Measurements from ENCODE around the gene FN3KRP.
A peak's percentile ranks its signal among the peaks of the same experiment; 100 is the strongest.

FN3KRP gene

DNA sequence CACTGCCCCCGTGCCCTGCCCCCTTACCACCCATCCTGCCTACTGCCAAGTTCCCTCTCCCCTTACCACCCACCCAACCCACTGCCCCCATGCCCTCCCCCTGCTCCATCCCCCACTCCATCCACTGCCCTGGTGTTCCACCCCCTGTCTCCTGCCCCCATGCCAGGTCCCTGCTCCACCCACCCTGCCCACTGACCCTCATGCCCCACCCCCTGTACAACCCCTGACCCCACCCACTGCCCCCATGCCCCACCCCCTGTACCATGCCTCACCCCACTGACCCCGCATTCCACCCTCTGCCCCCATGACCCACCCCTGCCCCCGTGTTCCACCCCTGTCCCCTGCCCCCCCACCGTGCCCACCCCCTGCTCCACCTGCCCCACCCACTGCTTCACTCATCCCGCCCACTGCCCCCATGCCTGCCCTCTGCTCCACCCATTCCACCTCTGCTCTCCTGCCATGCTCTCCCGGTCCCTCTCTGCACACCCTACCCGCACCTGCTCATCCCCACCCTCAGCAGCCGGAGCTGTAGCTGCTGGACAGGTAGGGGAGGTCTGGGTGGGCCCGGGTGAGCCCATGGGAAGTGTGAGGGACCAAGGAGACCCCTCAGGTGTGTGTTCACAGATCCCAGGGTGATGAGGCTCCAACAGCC, 7.4 kb upstream of the FN3KRP start:
- no peak for DNase-seq

DNA sequence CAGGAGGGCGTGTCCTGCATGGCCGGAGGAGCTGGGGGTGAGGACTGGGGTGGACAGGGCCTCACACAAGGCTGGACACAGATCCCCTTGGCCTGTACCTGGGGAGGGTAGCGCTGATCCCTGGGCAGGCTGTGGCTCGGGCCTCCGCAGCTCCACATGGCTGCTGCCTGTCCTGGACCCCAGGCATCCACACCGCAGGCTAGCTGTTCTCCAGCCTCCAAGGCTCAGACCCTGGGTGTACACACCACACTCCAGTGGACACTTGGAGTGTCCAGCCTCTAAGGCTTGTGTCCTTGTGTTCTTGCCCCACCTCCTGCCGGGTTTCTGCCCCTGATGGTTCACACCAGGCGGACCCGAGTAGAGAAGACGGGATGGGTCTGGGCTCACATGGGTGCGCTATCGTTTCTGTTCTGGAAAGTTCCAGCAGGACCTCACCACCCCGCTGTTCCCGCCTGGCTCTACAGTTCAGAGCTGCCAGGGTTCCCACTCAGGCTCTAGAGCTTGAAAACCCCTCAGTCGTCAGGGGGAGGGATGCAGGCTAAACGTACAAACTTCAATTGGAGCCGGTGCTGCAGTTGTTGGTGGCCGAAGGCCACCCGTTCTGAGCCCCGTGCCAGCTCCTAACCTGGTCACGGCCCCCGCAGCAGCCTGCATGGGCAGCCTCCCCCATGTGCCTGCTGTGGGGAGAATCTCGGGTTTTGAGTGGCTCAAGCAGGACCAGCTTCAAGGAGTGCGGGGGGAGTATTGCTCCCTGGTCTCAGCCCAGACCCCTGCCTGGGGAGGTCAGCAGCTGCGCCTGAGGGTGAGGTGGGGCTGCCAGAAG, 6.6 kb upstream of the FN3KRP start:
- DNase-seq: no peak

GRCh38 chr17:82710499-82711232, 5.8 kb upstream of the FN3KRP start:
- DNase-seq: no peak

- no peak for DNase-seq
Observed at GRCh38 chr17:82713071-82713723, 3.3 kb upstream of the FN3KRP start.

DNA sequence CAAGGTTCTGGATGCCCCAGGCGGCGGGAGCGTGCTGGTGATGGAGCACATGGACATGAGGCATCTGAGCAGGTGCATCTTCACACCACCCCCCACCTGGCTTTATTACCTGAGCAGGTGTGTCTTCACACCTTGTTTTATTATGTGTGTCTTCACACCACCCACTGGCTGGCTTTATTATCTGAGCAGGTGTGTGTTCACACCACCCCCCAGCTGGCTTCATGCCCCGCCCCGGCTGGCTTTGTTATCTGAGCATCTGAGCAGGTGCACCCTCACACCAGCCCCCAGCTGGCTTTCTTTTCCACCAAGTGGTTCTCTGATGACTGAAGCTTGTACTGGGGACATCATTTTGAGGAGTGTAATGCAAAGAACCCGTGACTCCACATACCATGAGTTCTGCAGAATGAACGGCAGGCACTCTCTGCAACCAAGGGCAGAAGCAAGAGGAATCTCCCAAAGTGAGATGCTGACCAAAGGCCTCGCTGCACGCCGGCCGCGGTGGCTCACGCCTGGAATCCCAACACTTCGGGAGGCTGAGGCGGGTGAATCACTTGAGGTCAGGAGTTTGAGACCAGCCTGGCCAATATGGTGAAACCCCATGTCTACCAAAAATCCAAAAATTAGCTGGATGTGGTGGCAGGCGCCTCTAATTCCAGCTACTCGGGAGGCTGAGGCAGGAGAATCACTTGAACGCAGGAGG, 2.6 kb downstream of the FN3KRP start:
- no peak for DNase-seq

GRCh38 chr17:82720204-82720603, 3.7 kb downstream of the FN3KRP start:
- no peak for DNase-seq

GRCh38 chr17:82722341-82723013, 6.0 kb downstream of the FN3KRP start:
- no peak for DNase-seq

DNA sequence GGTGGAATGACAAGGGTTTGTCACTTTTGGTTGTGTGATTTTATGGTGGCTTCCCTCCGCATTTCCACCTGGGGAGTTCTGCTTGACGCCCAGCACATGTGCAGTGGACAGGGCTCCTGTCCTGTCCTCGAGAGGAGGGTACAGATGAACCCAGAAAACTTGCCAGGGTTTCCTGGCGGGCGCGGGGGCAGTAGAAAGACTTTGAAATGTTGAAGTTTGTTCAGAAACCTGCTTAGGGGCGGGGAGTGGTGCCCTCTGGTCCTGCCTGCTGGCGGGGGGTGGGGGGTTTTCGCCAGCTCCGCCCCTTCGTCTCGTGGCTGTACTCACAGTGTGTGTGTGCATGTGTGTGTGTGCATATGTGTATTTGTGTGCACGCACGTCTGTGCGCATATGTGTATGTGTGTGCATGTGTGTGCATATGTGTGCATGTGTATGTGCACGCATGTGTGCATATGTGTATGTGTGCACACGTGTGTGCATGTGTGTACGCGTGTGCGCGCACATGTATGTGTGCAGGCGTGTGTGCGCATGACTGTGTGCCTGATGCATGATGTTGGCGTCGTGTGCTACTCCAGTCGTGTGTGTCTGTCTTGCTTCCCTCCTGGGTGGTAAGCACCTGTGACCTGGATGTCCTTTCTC, 6.8 kb downstream of the FN3KRP start:
- no peak for DNase-seq

- DNase-seq: no peak
Observed at GRCh38 chr17:82726427-82726826, 9.9 kb downstream of the FN3KRP start.

GRCh38 chr17:82729479-82730260, 13.2 kb downstream of the FN3KRP start:
- no peak for DNase-seq

DNA sequence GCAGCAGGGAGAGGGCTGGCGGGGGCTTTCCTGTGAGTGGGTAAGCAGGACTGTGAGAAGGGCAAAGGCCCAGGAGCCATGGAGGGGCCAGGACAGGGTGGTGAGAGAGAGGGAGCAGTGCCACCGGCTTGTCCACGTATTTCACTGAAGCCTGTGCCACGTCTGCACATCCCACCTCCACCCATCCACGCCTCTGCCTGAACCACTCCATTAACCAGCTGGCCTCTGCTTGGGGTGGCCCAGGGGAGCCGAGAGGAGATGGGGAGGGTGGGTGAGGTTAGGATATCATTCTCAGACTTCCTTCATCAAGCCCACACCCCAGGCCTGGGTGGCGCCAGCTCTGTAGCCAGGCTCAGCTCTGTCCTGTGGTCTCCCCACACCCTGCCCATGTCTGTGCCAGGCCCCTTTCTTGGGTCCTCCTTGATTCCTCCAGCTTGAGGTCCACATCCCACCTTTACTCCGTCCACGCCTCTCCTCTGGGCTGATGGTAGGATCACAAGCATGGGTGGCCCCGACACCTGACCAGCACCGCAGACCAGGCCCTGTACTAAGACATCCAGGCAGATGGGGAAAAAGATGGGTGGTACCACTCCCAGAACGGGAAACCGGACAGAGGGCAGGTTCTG, 15.7 kb downstream of the FN3KRP start:
- DNase-seq: no peak

DNA sequence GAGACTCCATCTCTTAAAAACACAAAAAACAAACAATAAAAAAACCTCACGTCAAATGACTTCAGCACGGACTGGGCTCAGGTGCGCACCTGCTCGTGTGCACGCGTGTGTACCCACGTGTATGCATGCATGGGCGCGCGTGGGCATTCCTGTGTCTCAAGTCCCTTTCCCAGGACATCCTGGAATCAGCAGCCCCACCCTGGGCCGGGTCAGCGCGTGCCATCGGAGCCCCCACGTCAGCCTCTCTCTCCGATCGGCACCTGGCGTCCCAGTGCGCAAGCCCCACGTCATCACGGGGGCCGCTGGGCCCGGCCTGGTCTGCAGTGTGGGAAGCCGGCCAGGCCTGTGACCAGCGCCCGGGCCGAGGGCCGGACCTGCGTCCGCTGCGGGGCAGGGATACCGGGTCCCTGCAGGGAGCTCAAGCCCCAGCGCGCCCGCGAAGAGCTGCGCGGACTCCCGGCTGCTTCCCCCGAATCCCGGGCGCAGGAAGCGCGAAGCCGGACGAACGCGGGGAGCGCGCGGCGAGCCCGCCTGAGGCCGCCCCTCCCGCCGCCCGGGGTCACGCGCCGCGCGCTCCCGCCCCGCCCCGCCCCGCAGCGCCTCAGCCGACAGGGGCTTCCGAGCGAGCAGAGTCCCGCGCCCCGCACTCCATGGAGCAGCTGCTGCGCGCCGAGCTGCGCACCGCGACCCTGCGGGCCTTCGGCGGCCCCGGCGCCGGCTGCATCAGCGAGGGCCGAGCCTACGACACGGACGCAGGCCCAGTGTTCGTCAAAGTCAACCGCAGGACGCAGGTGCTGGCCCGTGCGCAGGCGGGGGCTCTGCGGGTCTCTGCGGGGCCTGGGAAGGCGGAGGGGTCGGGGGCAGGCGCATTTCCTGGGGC, 18.7 kb downstream of the FN3KRP start, which contains the start of gene FN3K:
Gene FN3K (plus strand): TSS at position 629 of the 880 bp plus-strand sequence. CDS start 22 bp downstream, at position 651.
- DNase-seq: peak; percentile 44

- no peak for DNase-seq
Observed at GRCh38 chr17:82736511-82737185, 20.1 kb downstream of the FN3KRP start.

DNA sequence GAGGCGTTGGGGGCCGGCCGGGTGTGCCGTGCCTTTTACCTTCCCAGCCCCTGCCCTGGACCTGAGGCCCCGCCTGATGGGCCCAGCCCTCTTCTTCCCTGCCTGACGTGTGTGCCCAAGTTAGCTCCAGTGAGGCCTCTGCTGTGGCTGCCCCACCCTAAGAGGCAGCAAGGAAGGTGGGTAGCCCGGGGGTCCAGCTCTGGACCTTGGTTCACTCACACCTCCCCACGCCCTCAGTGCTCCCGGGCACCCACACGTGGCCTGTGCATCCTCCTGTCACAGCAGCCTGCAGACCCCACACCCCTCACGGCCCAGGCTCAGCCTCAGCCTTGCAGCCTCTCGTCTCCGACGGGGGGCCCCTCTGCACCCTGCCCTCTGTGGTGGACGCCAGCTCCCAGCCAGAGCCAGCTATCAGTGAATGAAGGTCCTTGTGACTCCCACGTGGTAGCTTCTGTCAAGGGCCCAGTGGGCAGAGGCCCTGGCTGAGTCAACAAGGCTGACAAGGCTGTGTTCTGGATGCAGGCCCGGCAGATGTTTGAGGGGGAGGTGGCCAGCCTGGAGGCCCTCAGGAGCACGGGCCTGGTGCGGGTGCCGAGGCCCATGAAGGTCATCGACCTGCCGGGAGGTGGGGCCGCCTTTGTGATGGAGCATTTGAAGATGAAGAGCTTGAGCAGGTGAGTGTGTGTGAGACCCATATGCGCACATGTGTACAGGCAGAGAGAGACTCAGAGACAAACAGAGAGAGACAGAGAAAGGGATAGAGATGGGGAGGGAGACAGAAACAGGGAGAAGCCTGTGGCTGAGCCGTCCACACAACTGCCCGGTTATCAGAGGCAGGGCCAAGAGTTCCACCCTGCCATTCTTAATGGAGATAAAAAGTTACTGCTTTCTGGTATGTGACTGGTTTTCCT, 21.7 kb downstream of the FN3KRP start:
- DNase-seq: no peak

- no peak for DNase-seq
Observed at GRCh38 chr17:82740906-82741759, 24.6 kb downstream of the FN3KRP start.
